NCI-H2196 (cell line): Measurements from ENCODE around the gene CBFA2T3.
"Not testable (repeated sequence)": the region's sequence is repeated elsewhere in the genome, so short reads cannot be mapped to it uniquely, and the experiment has no call there.

Experiments used
- DNase-seq: peaks from one replicate; lab custom pipeline; 2025; ENCODE audit not compliant: unreplicated experiment; lab: John Stamatoyannopoulos, UW

The CBFA2T3 gene

DNA sequence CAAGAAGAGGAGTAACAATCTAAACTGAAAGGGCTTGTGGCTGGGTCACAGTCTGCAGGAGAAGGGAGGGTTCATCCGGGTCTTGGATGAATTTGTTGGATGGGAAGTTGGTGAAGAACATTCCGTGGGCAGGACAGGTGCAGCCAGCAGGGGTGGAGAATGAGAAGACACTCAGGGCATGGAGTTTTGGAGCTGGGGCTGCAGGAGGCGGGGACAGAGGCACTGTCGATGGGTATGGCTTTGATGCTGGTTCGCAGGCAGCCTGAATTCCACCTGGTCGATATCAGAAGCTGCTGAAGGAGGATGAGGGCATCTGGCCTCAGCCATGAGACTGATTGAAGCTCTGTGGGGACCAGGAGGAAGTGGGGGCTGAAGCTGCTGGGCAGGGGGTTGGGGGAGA is 36.1 kb upstream of the CBFA2T3 start:
- DNase-seq, result no peak

- DNase-seq, result no peak
These were observed 35.6 kb upstream of the CBFA2T3 start for GRCh38 chr16:89012622-89012995.

- no peak for DNase-seq
These were observed 35.1 kb upstream of the CBFA2T3 start for GRCh38 chr16:89011909-89012621.

- no peak for DNase-seq
These were observed 33.4 kb upstream of the CBFA2T3 start for GRCh38 chr16:89010210-89010925.

GRCh38 chr16:89009343-89010209 is 32.6 kb upstream of the CBFA2T3 start:
- DNase-seq, result no peak

DNA sequence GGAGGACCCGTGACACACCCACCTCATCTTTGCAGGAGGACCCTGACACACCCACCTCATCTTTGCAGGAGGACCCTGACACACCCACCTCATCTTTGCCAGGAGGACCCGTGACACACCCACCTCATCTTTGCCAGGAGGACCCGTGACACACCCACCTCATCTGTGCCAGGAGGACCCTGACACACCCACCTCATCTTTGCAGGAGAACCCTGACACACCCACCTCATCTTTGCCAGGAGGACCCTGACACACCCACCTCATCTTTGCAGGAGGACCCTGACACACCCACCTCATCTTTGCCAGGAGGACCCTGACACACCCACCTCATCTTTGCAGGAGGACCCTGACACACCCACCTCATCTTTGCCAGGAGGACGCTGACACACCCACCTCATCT is 31.8 kb upstream of the CBFA2T3 start:
- not testable (repeated sequence) for DNase-seq

- no peak for DNase-seq
These were observed 30.6 kb upstream of the CBFA2T3 start for GRCh38 chr16:89007371-89008249.

- no peak for DNase-seq
These were observed 29.2 kb upstream of the CBFA2T3 start for GRCh38 chr16:89006036-89006752.

DNA sequence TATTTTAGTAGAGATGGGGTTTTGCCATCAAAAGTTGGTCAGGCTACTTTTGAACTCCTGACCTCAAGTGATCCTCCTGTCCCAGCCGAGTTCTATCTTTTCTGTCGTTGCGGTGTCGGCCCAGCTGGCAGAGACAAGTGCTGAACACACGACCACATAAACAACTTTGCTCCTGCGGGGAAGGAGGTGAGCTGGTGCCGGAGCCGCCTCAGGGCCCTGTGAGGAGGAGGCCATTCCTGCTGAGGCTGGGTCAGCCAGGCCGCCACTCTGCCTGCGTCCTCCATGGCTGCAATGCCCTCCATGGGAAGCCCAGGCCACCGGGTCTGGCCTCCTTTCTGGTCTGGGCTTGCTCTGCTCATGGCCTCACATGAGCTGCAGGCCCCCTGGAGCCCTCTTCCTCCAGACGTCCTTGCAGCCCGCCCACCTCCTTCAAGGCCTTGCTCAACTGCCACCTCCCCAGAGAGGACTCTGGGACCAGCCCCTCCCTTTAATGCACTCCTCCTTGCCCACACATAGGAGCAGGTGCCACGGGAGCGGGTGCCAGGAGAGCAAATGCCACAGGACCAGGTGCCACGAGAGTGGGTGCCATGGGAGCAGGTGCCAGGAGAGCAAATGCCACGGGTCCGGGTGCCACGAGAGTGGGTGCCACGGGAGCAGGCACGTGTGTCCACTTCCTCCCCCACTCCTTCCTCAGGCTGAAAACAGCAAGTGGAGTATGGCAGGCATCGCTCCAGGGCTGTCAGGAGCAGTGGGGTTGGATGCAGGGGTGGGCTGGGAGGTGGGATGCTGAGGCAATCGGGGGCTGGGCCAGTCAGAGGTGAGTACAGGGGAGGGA is 28.4 kb upstream of the CBFA2T3 start:
- DNase-seq, result no peak

DNA sequence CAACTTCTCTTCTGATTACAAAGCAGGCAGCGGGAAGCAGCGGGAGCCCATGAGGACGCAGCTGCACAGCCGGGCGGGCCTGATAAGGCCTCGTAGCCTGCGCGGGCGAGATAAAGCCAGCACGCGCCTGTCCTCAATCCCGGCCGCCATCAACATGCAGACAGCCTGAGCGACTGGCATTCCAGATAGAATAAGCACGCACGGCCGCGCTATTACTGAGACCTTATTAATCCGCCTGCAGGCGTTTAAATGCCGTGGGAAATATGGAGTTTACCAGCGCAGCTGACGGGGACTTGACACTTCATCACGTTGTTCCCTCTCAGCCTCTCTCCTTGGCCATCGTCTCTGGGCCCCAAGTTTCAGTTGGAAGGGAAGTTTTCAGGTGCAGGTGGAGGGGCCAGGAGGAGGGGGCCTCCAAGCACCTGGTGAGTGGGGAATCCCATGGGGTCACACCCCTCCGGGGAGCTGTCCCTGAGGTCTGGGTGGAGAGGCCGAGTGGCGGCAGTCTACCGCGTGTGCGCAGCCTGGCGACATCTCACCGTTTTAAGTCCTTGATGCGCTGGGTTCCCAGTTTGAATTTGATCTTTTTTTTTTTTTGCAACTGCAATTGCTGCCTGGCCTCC is 27.3 kb upstream of the CBFA2T3 start:
- no peak for DNase-seq

DNA sequence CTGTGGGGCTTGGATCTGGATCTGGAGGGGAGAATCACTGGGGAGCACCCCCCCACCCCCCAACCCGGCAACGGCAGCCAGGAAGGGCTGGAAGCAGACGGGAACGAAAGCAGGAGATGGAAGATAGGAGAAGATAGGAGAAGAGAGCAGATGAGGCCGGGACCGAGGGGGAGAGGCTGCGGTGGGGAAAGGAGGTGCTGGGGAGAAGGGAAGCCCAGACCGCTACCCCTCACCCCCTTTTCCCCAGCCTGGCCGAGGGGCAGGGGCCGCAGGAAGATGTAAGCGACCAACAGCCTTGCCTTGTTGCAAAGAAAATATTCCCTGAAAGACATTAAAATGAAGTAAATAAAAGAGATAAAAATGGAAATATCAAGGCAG is 26.8 kb upstream of the CBFA2T3 start:
- no peak for DNase-seq

- no peak for DNase-seq
These were observed 26.1 kb upstream of the CBFA2T3 start for GRCh38 chr16:89002851-89003830.

DNA sequence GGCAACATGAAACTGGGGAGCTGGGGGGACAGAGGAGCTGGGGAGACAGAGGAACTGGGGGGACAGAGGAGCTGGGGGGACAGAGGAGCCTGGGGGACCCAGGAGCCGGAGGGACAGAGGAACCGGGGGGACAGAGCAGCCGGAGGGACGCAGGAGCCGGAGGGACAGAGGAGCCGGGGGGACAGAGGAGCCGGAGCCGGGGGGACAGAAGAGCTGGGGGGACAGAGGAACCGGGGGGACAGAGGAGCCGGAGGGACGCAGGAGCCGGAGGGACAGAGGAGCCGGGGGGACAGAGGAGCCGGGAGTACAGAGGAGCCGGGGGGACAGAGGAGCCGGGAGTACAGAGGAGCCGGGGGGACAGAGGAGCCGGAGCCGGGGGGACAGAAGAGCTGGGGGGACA is 25.1 kb upstream of the CBFA2T3 start:
- not testable (repeated sequence) for DNase-seq

GRCh38 chr16:89001117-89002027 is 24.4 kb upstream of the CBFA2T3 start:
- DNase-seq, result no peak

- no peak for DNase-seq
These were observed 23.4 kb upstream of the CBFA2T3 start for GRCh38 chr16:89000207-89000959.
